ENCODE results near the gene HTR3B. TPM values are rescaled to one million over a fixed set of nuclear protein-coding genes. Genes with fewer than 3 reads are reported as not detected.

The HTR3B gene
- total RNA-seq, 1 donor from 2014 or later = not detected

DNA sequence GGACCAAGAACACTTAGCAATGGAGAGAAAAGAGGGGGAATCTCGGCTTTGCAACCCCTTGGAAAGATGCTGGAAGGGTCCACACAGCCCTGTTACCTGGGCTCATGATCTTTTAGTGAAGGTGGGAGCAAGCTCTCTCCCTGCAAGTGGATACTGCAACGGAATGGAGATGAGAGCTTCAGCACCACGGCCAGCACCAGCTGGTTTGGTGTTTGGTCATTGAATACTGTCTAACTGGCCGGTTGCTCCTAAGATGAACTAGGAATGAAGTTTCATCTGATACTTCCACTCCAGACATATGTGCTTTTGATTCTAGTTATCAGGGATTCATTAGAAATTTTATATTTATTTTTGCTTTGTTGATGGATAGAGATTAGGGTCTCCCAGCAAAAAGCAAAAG is 86.6 kb downstream of the HTR3B start:
- DNase-seq (ENCODE audit: low spot score) = peak; percentile 27

DNA sequence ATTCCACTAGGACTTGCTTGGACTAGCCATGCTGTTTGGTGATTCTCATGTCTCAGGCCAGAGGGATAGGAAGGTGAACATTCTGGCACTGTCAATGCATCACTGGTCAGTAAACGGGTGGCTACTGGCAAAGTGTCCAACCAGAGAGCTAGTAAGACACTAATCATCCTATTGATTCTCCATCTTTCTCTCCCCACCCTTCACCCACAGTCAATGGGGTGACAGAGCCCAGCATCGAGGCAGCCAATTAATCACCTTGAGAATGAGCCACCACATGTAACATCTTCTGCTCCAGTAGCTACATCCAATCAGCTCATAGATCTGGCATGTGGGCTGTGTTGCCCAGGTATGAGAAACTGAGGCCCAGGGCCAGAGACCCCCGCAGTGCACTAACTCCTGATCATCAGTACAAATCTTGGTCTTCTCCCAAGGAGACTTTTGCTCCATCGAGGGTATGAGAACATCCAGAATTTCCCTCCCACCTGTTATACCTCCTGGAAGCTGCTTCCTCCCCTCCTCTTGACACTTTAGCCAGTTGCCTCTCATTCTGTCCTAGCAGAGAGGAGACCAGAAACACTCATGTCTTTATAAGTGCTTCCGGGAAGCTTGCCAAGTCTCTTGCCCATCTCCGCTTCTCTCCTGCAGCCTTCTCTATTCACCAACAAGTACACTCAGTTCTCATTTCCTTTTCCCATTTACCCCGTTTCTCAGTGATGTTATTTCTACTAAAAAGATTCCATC is 87.3 kb downstream of the HTR3B start:
- no peak for DNase-seq (ENCODE audit: low spot score)

DNA sequence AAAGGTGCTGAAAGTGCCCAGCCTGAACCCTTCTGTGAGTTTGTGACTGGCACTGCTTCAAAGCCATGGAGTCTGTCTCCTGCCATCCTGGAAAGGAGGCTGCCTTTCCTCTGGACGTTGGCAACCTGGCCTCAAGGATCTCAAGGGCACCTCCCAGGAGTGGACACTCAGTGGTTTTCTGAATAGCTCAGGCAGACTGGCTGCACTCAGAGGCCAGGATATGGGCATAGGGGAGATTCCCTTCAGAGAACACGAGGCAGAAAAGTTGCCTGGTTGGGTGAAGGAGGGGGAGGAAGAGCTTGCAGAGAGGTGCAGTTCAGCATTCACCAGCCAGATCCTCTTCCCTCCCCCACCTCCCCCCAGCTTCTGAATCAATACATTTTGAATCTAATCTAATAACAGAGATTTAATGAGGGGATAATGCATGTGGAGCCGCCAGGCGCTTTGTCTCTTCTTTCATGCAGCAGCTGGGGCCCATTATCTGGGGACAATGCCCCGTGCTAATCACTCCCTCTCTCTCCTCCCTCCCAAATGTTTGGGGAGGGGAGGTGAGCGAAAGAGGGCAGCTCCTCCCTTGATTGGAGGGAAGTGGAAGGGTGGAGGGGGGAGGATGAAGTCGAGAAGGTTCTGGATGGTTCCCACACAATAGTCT is 88.0 kb downstream of the HTR3B start:
- DNase-seq (ENCODE audit: low spot score) = no peak

DNA sequence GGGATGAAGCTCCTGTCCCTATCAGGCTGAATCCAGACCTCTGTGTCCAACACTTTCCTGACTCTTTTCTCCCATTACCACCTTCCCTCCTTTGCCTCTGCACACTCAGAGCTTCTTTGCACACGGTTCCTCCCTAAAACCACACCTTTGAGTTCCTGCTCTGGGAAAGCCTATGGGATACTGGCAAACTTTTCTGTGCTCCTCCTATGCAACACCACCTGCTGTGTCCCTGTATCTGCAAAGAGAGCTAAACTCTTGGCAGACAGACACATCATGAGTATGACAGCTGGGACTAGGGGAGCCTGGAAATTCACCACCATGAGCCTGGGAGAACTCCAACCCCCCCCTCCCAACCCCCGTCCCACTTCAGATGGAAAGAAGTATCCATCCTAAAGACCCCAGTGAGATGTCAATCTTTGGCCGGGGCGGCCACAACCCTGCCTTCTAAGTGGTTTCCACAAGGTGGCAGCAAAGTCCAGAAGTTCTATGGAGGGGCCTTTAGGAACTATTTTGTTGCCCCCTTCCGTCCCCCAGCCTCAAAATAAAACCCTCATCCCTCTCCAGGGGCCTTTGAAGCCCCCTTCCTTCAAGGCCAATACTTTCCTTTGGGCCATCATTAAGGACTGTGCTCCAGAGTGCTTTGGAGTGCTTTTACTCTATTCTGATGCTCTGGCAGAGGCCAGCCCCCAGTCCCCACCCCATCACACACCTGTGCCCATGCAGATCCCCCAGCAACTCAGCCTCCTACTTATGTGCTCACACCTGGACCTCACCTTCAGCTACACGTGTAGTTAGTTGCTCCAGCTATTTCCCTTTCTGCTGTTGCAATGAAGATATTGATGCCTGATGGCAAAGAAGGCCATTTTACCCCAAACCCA is 89.7 kb downstream of the HTR3B start:
- DNase-seq (ENCODE audit: low spot score) = peak; percentile 18

Other genes starting within 250 kb of the HTR3B start
- gene TMPRSS5, start 198.5 kb upstream of the HTR3B start, total RNA-seq = 2.0 TPM
- 10.3 TPM for gene ZW10, start 131.1 kb upstream of the HTR3B start, total RNA-seq
- not detected for gene CLDN25, start 125.0 kb upstream of the HTR3B start, total RNA-seq
- 19.9 TPM for gene USP28, start 29.2 kb upstream of the HTR3B start, total RNA-seq
- gene HTR3A, start 70.3 kb downstream of the HTR3B start, total RNA-seq = 0.29 TPM
- gene ZBTB16, start 154.9 kb downstream of the HTR3B start, total RNA-seq = 85.4 TPM